ENCODE data around the gene LIMCH1.

GRCh38 chr4:41660352-41660751, 122.4 kb downstream of the LIMCH1 start:
- TF ChIP-seq, protein P1, sequence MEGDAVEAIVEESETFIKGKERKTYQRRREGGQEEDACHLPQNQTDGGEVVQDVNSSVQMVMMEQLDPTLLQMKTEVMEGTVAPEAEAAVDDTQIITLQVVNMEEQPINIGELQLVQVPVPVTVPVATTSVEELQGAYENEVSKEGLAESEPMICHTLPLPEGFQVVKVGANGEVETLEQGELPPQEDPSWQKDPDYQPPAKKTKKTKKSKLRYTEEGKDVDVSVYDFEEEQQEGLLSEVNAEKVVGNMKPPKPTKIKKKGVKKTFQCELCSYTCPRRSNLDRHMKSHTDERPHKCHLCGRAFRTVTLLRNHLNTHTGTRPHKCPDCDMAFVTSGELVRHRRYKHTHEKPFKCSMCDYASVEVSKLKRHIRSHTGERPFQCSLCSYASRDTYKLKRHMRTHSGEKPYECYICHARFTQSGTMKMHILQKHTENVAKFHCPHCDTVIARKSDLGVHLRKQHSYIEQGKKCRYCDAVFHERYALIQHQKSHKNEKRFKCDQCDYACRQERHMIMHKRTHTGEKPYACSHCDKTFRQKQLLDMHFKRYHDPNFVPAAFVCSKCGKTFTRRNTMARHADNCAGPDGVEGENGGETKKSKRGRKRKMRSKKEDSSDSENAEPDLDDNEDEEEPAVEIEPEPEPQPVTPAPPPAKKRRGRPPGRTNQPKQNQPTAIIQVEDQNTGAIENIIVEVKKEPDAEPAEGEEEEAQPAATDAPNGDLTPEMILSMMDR (IDR thresholded peaks at IDR 0.05; ENCODE audit: poor library complexity), result no peak
- TF ChIP-seq EZH2 (IDR thresholded peaks at IDR 0.05; ENCODE audit: borderline replicate concordance), result no peak

Measured in hepatocyte (in vitro differentiated cells).